HL-60 (cell line): ENCODE measurements around the gene NHEJ1.

Source experiments
- DNase-seq, 2 experiments: peaks; one replicate each; pipeline ENCODE4 v3.0.0-alpha.2; 2010 to 2020; ENCODE audit warnings: low read depth in 1 of 2, low spot score in 1 of 2
- H3K27ac ChIP-seq: fragments of 250-450 bp; sonication (Bioruptor Pico); replicated peaks from 2 replicates; pipeline ENCODE4 v1.5.1; 2020; ENCODE audit warnings: mild to moderate bottlenecking, moderate library complexity
- H3K27me3 ChIP-seq: fragments of 250-450 bp; sonication (Bioruptor Pico); 2 replicates; pipeline ENCODE4 v1.5.1; 2021; ENCODE audit warnings: mild to moderate bottlenecking, moderate library complexity; ENCODE audit not compliant: insufficient read depth, poor library complexity, severe bottlenecking
- H3K4me3 ChIP-seq: replicated peaks from 2 replicates; pipeline ENCODE4 v1.5.1; 2011; ENCODE audit warnings: mild to moderate bottlenecking, control low read depth, low read length; ENCODE audit not compliant: insufficient read depth
- CTCF ChIP-seq: IDR thresholded peaks from one replicate; pipeline ENCODE4 v1.5.1; 2011; ENCODE audit warnings: low read length, control low read depth, inconsistent platforms; ENCODE audit not compliant: insufficient read depth
- GABPA ChIP-seq: IDR thresholded peaks from 2 replicates; pipeline ENCODE4 v1.6.1; 2012; ENCODE audit warnings: low read depth
- POLR2AphosphoS5 ChIP-seq: IDR thresholded peaks from 2 replicates; pipeline ENCODE4 v1.6.1; 2012; ENCODE audit warnings: low read depth
- REST ChIP-seq: IDR thresholded peaks from 2 replicates; pipeline ENCODE4 v1.6.1; 2012; ENCODE audit warnings: low read depth; ENCODE audit not compliant: insufficient replicate concordance
- SPI1 ChIP-seq: IDR thresholded peaks from 2 replicates; pipeline ENCODE4 v1.6.1; 2012; ENCODE audit warnings: low read depth, mild to moderate bottlenecking, borderline replicate concordance

The NHEJ1 gene

GRCh38 chr2:219149667-219150066, 10.9 kb downstream of the NHEJ1 start:
- no peak for DNase-seq

GRCh38 chr2:219142329-219142728, 18.3 kb downstream of the NHEJ1 start:
- Histone ChIP-seq H3K4me3 (no peak overlapping the region), H3K27ac (no peak overlapping the region), H3K27me3 (no peaks in the 10 kb centered on the region)
- TF ChIP-seq GABPA (no peak), REST (no peak), POLR2AphosphoS5 (no peak), CTCF (no peak), SPI1 (no peak)
- DNase-seq, result no peak

More at GRCh38 chr2:219149667-219150066, 10.9 kb downstream of the NHEJ1 start:
- Histone ChIP-seq H3K27me3 (no peaks in the 10 kb centered on the region), H3K27ac (no peak overlapping the region), H3K4me3 (no peak overlapping the region)
- TF ChIP-seq GABPA, result no peak
- TF ChIP-seq CTCF, result no peak
- no peak for TF ChIP-seq SPI1
- no peak for TF ChIP-seq REST
- no peak for TF ChIP-seq POLR2AphosphoS5

- Histone ChIP-seq H3K27ac (no peak overlapping the region), H3K4me3 (no peak overlapping the region), H3K27me3 (no peaks in the 10 kb centered on the region)
- DNase-seq, result no peak
- no peak for TF ChIP-seq POLR2AphosphoS5
- TF ChIP-seq SPI1, result no peak
- no peak for TF ChIP-seq REST
- TF ChIP-seq GABPA, result no peak
- no peak for TF ChIP-seq CTCF
These were observed 19.9 kb downstream of the NHEJ1 start for GRCh38 chr2:219140722-219141121.
